HG03175 (cell line): ENCODE data around the gene GLT6D1.

Experiments used
- ATAC-seq: cut with Tn5 transposase; IDR thresholded peaks from one replicate; pipeline ENCODE4 v1.9.1; 2021; ENCODE audit warnings: mild to moderate bottlenecking, moderate library complexity; ENCODE audit not compliant: unreplicated experiment

GLT6D1 gene

DNA sequence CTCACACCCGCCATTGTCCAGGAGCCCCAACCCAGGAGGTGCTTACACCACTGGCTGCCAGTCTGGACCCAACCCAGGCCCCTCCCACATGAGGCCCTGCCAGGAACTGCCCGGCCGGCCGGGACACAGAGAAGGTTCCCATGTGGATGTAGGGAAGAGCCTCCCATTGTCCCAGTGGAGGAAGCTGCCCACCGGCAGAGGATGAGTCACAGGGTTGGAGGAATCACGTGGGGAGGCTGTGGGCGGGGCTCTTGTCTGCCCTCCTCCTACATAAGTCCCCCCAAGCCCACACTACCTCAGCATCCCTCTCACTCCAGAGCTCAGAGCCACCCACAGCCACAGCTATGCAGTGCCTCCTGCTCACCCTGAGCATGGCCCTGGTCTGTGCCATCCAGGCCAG is 51.7 kb downstream of the GLT6D1 start:
- ATAC-seq = no peak

DNA sequence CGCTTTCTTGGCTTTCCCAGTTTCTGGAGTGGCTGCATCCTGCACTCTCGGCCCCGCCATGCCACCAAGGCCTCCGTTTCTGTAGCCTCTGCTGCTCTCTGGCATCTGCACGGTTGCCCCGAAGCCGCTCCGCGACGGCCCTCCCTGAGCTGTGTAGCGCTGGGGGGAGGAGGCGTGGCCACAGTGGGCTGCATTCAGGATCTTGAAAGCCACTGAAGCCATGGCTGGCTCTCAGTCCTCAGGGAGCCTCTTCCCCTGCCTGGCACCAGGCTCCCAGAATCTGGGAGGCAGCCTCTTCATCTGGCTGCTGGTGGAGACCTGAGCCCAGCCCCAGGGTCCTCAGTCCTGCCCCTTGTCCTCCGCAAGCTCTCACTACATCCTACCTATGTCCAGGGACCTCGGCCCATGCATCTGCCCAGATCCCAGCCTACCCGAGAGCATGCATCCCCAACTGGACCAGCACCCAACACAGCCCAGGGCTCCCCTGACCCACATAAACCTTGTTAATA is 52.7 kb downstream of the GLT6D1 start:
- ATAC-seq = no peak

DNA sequence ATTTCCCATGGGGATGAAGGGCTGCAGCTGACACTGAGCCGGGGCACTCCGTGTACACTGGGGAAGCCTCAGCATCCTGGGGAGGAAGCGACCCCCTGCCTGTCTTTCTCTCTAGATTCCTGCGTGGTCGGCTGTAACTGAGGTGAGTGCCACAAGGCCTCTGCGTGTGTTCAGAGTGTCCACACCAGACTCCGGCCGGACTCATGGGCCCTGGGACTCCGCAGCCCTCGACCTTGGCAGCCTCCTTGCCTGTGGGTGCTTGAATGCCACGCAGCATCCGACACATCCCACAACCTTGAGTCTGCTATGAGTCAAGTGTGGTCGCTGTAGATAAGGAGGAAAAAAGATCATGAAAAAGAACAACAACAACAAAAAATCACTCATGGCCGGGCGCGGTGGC is 54.4 kb downstream of the GLT6D1 start:
- ATAC-seq = no peak

DNA sequence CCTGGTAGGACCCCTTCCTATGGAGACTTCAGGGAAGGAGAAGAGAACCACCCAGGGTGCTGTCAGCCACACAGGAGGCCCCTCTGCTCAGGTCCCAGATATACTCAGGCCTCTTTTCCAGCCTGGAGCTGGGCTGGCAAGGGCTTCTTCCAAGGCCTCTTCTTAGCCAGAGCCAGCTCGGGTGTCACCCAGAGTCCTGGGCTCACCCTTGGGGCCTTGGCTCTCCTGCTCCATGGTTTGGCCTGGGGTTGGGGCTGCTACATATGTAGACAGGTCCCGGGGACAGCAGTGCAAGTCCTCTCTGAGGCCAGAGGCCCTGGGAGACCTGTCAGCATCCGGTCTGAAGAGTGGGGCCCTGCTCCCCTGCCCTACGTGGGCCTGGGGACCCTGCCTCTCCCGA is 55.0 kb downstream of the GLT6D1 start:
- ATAC-seq = no peak

DNA sequence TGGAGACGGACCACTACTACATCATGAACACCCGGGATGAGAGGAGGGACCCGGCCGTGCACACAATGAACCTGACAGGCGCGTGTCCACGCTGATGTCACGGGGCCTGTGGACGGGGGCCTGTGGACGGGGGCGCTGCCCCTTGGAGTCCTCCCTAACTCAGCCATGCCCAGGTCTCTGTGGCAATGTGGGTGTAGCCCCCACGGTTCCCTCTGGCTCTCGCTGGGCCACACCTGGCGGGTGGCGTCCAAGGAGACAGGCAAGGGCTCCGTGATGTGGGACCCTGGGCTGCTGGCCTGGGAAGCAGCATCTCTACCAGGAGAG is 55.7 kb downstream of the GLT6D1 start:
- no peak for ATAC-seq

DNA sequence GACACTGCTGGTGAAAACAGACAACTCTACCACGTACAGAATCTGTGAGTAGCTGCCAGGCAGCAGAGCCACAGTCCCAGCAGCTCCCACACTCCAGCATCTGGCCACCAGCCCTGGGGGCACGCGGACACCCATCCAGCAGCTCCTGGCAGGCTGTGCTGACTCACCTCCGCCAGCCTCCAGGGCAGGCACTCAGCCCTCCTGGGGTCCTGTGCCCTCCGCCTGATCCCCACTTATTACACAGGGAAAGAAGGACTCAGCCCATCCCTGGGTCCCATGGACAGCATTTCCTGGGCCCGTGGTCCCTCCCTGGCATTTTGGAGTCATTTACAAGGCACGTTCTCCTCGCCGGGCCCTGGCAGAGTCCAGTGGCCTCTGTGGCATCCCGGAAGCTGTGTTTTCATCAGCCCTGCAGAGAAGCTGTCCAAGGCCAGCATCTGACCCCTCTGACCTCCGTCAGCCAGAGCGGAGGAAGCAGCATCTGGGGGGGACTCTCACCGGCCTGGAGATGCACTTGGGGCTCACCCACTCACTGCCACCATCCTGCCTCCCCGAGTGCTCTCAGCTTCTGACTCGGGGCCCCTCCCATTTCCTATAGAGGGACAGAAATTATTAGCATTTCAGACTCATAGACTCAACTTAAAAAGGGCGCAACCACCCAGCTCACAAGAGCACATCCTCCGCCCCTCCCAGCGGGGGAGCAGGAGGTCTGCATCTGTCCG is 56.2 kb downstream of the GLT6D1 start:
- no peak for ATAC-seq

DNA sequence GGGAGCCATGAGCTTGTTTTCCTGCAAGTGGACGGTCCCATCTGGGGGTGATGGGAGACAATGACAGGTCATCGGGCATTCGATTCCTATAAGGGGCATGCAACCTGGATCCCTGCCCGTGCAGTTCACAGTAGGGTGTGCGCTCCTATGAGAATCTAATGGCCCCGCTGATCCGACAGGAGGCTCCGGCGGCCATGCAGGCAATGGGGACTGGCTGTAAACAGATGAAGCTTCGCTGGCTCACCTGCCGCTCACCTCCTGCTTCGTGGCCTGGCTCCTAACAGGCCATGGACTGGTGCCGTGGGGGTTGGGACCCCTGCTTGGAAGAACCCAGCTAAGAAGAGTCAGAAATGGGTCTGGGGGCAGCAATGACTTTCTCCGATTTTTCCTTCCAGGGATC is 56.8 kb downstream of the GLT6D1 start:
- no peak for ATAC-seq

DNA sequence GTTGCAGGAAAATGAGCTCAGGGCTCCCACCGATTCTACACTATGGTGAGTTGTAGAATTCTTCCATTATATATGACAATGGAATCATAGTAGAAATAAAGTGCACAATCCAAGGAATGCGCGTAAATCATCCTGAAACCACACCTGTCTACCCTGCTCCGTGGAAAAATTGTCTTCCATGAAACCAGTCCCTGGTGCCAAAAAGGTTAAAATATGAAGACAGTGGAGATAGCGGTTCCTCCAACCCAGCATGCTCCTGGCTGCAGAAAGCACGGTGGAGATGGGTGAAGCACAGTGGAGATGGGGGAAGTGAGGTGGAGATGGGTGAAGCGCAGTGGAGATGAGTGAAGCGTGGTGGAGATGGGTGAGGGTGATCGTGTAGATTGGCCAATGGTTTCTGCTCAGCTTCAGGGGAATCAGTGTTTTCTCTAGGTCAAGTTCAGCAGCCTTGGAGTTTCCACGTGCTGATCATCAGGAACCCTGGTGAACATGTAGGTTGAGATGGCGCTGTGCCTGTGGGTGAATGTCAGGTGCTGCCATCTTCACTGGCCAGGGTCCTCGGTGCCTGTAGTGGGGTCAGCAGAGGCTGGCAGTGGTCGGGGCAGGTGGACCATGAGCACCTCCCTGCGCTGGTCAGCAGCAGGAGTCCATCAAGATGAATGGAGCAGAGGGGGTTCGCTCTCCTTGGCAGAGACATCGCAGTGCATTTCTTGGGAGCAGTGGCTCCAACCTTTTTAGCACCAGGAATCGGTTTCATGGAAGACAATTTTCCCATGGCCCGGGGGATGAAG is 57.5 kb downstream of the GLT6D1 start:
- no peak for ATAC-seq

DNA sequence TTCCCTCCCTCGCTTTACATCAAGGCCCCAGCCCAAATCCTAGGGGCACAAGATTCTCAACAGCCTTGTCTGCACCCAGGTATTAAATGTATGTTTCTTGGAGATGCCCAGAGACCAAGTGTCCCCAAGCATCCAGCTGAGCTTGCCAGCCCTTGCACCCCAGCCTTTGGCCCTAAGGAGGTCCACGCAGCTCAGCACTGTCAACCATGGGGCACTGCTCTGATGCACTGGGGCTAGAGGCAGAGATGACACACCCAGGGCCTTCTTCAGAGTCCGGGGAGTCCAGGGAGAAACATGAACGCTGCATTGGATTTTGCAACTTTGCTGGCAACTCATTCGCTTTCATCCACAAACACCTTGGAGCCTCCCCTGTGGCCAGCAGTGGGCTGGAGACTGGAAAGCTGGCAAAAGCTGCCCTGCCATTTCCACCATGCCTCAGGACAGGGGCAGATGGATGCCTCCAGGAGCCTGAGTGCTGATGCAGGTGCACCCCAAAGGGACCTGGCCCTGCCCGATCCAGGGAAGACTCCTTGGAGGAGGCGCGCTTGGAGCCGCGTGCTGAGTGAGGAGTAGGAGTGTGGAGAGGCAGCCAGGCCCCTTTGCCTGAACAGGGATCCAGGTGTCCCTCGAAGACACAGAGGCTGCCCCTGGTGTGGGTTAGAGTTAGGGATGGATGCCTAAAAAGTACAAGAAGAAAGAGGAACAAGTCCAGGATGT is 58.5 kb downstream of the GLT6D1 start:
- no peak for ATAC-seq

DNA sequence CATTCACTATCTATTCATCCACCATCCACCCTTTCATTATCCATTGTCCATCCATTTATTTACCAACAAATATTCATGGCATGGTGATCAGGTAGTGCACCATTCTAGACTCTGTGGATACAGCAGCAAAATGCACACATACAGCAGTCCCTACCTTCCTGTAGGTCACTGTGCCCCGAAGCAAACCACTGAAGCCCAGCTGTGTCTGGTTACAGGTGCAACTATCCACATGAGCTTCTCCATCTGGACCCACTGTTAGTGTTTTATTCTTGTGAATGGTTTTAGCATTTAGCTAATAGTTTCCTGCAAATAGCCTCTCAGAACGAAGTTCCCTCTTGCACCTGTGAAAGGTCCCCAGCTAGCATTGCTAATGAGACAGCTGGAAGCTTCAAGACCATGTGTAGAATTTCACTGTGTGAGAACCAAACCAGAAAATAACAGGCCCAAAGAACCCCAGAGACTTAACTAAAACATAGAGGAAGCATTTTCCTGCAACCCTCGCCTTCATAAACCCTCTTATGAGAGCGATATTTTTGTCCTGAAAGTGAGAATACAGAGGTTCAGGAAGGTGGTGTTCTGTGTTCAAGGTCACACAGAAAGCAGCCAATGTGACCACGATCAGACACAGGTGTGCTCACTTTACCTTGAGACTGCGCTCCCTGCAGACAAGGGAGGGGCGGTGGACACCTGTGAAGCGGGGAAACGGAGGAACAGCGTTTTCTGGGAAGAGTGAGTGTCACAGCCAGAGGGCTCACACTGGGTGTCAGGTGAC is 59.3 kb downstream of the GLT6D1 start:
- ATAC-seq = no peak

DNA sequence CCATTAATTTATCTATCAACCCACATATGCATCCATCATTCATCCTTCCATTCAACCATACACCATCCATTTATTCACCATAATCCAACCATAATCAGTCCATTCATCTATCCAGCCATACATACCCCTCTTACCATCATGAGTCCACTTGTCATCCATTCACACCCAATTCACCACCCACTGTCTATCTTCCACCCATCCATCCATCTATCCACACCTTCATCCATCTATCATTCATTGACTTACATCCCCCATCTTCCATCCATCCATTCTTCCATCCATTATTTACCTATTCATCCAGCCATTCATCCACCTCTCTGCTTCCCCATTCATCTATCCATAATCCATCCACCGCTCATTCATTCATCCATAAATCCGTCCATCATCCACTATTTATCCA is 60.0 kb downstream of the GLT6D1 start:
- no peak for ATAC-seq

DNA sequence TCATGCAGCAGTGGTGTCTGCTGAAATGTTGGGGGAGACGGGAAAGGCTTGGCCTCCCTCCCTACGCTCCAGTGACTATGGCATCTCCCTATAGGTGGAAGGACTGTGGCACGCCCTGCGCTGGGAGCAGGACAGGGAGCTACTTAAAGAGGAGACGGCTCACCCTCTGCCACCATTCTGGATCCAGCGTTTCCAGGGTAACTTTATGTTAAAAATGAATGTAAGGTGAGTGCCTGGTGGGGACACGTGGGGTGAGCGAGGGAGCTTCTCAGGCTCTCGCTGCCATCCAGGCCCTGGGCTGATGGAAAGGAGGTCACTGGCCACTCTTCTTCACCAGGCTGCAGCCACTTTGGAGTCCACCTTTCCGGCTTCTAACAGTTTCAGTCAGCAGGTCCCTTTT is 62.1 kb downstream of the GLT6D1 start:
- no peak for ATAC-seq

DNA sequence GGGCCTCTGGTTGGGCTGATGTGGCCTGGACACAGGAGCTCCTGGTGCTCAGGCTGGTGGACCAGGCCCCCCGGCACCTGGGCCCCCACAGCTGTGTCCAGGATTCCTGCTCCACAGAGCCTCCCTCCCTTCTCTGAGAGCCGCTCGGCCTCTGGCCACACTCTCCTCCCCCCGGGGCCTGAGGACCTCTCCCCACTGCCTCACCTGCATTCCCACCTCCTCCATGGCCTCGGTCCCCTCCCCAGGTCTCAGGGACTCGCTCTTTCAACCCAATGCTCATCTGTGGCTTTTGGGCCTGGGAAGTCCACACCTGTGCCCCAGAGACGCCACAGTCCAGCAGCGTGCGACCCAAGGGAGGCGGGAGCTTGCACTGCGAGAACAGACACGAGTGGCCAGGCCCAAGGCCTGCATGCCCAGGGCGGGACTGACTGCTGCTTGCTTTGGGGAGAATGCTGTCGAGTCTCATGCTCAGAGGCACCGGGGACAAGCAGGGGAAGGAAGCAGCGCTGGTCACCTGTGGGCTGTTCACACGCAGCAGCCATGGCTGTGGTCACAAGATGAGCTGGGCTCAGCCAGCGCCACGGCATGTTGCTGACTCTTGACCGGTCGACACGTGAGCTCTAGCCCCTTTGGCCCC is 63.2 kb downstream of the GLT6D1 start:
- ATAC-seq = no peak

DNA sequence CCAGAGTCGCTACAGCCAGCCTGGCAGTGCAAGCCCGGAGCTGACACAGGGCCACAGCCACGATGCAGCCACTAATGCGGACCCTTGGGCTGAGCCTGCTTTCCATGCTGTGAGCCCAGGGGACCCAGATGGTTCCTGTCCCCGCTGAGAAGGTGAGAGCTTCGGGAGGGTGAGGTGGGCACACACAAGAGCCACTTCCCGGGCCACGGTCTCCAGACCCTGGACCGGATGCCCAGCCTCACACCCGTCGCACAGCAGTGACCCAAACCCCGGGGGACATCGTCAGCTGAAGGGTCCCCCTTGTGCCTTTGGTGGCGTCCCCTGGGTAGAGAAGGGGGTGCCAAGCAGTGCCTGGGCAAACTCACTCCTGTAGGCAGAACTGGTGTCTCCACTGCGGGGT is 64.4 kb downstream of the GLT6D1 start:
- ATAC-seq = no peak

DNA sequence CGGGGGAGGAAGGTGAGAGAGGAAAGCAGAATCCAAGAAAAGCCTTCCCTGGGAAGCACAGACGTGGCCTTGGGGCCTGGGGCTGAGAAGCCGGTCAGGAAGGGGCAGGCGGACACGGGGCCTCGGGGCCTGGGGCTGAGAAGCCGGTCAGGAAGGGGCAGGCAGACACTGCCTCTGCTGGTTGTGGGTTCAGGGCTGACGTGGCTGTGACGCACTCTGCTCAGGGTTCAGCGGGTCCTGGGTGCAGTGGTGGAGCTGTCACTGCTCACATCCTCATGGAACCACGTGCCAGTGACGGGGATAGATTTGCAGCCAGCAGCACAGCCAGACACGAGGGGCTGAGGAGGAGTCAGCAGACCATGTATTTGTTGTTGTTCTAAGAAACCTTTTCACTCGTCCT is 65.0 kb downstream of the GLT6D1 start:
- no peak for ATAC-seq
